Small intestine (tissue), 7 donors: ENCODE data around the gene TBX2. TPM values are rescaled to one million over a fixed set of nuclear protein-coding genes. Genes with fewer than 3 reads are reported as not detected.

Experiments used
- DNase-seq, 2 donors: peaks; one replicate each; pipeline versions ENCODE4 v3.0.0 to v3.0.0-alpha.2; 2013
- FAIRE-seq: peaks from 2 replicates; lab custom pipeline; 2012; peaks lifted over from hg19 to GRCh38; lab: Jason Lieb, UNC
- H3K27ac ChIP-seq, 3 donors: one replicate each; pipeline ENCODE4 v1.5.1; 2013; ENCODE audit warnings: low read length in 2 of 3, mild to moderate bottlenecking in 2 of 3, control low read depth in 1 of 3, inconsistent platforms in 1 of 3, low read depth in 1 of 3, moderate library complexity in 1 of 3
- H3K27me3 ChIP-seq, 3 donors: one replicate each; pipeline ENCODE4 v1.6.1; 2013; ENCODE audit warnings: low read length in 3 of 3, inconsistent platforms in 1 of 3; ENCODE audit not compliant: control insufficient read depth in 3 of 3, insufficient read depth in 3 of 3
- H3K36me3 ChIP-seq, 3 donors: one replicate each; pipeline ENCODE4 v1.6.1; 2013; ENCODE audit warnings: low read length in 3 of 3, inconsistent platforms in 1 of 3, low read depth in 1 of 3, mild to moderate bottlenecking in 1 of 3, moderate library complexity in 1 of 3; ENCODE audit not compliant: control insufficient read depth in 3 of 3, insufficient read depth in 2 of 3
- H3K4me1 ChIP-seq, 3 donors: one replicate each; pipeline ENCODE4 v1.6.1; 2013; ENCODE audit warnings: low read length in 2 of 3, inconsistent platforms in 1 of 3, low read depth in 1 of 3, mild to moderate bottlenecking in 1 of 3, moderate library complexity in 1 of 3; ENCODE audit not compliant: control insufficient read depth in 3 of 3, insufficient read depth in 2 of 3
- H3K4me3 ChIP-seq, 3 donors: one replicate each; pipeline ENCODE4 v1.5.1; 2013; ENCODE audit warnings: low read length in 3 of 3, control low read depth in 1 of 3, inconsistent platforms in 1 of 3, low read depth in 1 of 3, mild to moderate bottlenecking in 1 of 3, moderate library complexity in 1 of 3
- H3K9me3 ChIP-seq, 2 donors: one replicate each; pipeline ENCODE4 v1.6.1; 2013; ENCODE audit warnings: low read depth in 1 of 2, low read length in 1 of 2; ENCODE audit not compliant: control insufficient read depth in 2 of 2, insufficient read depth in 1 of 2
- WGBS, 3 donors: extraction: QIAGEN DNeasy Blood & Tissue Kit; methylation state at CpG; one replicate each; pipeline ENCODE4 v1.1.7; 2013; 5-methylcytosine and 5-hydroxymethylcytosine counted together
- polyA plus RNA-seq, 4 donors: library from polyadenylated mRNA; stranded (reverse) in 3 of 4; unstranded in 1 of 4; fragments of 200-250 nt in 3 of 4; fragments of 120-200 nt in 1 of 4; gene quantifications; one replicate each; pipeline versions ENCODE4 v1.2.1 to v1.2.3, GENCODE V29; 2013
- donor health status: healthy with polysubstance abuse.
- donor health status: control.
- donor health status: control.
- donor health status: Bipolar disorder and iron deficiency.
- donor health status: healthy.

The TBX2 gene
- polyA plus RNA-seq, 4 donors = 0.45 to 9.6 (median 6.9) TPM

DNA sequence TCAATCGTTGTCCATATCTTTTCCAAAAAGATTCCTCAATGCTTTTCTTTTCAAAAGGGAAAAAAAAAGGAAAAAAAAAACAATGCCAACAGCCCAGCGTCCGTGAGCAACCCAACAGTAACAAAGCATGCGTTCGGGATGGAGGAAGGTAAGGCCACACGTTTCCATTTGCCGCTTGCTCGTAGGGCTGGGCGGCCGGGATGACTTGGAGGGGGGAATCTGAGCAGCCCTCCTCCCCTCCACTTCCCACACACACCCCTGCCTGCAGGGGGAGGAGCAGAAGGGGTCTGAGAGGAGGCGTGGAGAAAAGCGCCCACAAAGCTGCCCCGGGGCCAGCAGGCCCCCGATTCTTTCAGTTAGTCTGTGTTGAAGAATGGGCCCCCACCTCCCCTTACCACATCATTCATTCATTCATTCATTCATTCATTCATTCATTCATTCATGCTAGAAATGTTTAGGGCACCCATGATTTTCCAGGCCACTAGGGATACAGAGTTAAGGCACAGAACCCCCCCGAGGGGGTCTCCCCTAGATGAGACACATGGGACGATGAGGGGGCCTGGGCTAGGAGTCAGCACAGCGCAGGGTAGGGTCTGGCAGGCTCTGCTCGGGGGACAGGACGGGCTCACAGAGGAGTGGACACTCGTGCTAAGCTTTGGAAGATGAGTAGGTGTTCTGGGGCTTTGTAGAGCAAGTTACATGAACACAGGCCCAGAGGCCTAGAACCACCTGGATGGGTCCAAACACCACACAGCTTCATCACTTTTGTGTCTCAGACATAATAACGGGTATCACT is 10.9 kb upstream of the TBX2 start:
- H3K27me3 ChIP-seq = peaks cover 0 to 7% (median 0%) of the 10 kb centered on the region in 3 donors
- DNase-seq (no peak), FAIRE-seq (no peak)
- no peak overlapping the region for H3K27ac ChIP-seq
- H3K4me1 ChIP-seq = peaks cover 0 to 5% (median 0%) of the 10 kb centered on the region in 3 donors
- H3K36me3 ChIP-seq = peaks cover 0 to 7% (median 0%) of the 10 kb centered on the region in 3 donors
- no peak overlapping the region for H3K4me3 ChIP-seq
- no peaks in the 10 kb centered on the region for H3K9me3 ChIP-seq
- 87 to 90% (median 89%) methylated on average over 19 to 21 of the region's 21 CpGs for WGBS, 3 donors

DNA sequence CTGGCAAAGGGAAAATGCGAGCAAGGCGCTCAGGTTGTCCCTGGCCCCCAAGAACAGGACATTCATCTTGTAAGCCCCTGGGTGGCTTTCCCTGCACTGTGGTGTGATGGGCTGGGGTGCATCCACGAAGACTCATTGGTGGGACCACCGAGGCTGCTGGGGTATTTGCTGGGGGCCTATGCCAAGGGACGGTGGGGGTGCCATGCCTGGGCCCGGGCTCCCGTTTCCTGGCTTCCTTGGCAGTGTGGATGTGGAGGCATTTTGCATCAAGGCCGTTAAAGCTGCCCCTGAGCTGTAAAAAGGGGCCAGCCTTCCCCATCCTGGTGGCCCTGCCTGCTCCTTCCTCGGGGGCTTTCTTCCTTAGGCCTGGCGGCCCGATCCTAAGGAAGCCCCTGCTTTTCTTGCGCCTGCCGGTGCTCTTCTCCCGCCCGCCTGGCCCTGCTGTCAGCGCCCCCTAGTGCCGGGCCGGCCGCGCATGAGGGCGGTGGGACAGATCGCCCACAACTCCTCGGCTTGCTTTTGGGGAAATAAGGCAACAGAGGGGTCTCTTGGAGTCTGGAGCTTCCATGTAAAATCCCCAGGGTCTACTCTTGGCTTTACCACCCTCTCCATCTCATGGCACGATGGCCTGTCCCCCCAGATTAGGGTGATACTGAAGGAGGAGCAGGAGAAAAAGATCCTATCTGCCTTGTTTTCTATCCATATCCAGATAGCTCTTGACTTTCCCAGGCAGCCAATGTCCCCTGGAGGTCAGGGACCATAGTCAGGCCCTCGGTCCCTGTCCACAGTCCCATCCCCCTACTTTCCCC is 9.8 kb upstream of the TBX2 start:
- no peak for FAIRE-seq
- H3K4me3 ChIP-seq = no peak overlapping the region
- no peak overlapping the region for H3K27ac ChIP-seq
- peaks cover 0 to 7% (median 0%) of the 10 kb centered on the region in 3 donors for H3K36me3 ChIP-seq
- WGBS, 3 donors = 15 to 22% (median 19%) methylated on average over 24 to 25 of the region's 25 CpGs
- peaks cover 0 to 17% (median under 1%) of the 10 kb centered on the region in 3 donors for H3K27me3 ChIP-seq
- H3K4me1 ChIP-seq = peaks cover 0 to 5% (median 0%) of the 10 kb centered on the region in 3 donors
- H3K9me3 ChIP-seq = no peaks in the 10 kb centered on the region
- DNase-seq = peak in 1 of 2 donors; percentile 58

DNA sequence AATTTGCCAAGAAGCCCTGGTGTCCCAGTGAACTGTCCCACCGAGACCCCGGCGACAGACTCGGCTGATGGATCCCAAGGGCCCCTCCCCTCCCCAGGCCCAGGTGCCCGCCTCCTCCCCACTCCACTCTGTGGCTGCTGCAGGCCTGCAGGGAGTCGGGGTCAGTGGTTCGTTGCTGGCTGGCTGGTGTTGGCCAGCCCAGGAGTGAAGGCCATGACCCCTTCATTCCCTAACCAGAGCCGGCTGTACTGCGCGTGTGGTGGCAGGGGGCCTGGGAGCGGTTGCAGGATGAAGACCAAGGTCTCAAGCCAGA is 9.2 kb upstream of the TBX2 start:
- FAIRE-seq (no peak), DNase-seq (no peak)
- H3K9me3 ChIP-seq = no peaks in the 10 kb centered on the region
- 88 to 97% (median 93%) methylated on average over 11 of the region's 11 CpGs for WGBS, 3 donors
- no peak overlapping the region for H3K4me3 ChIP-seq
- peaks cover 0 to 5% (median 0%) of the 10 kb centered on the region in 3 donors for H3K4me1 ChIP-seq
- no peak overlapping the region for H3K27ac ChIP-seq
- H3K36me3 ChIP-seq = peaks cover 0 to 7% (median 0%) of the 10 kb centered on the region in 3 donors
- H3K27me3 ChIP-seq = peaks cover 0 to 22% (median 6%) of the 10 kb centered on the region in 3 donors

GRCh38 chr17:61391595-61392291 is 7.9 kb upstream of the TBX2 start:
- DNase-seq (no peak), FAIRE-seq (no peak)
- no peak overlapping the region for H3K4me3 ChIP-seq
- peaks cover 0 to 7% (median 0%) of the 10 kb centered on the region in 3 donors for H3K36me3 ChIP-seq
- WGBS, 3 donors = 86 to 92% (median 90%) methylated on average over 18 to 19 of the region's 19 CpGs
- no peaks in the 10 kb centered on the region for H3K9me3 ChIP-seq
- H3K27ac ChIP-seq = no peak overlapping the region
- peaks cover 8 to 35% (median 13%) of the 10 kb centered on the region in 3 donors for H3K27me3 ChIP-seq
- peaks cover 0 to 10% (median 0%) of the 10 kb centered on the region in 3 donors for H3K4me1 ChIP-seq

DNA sequence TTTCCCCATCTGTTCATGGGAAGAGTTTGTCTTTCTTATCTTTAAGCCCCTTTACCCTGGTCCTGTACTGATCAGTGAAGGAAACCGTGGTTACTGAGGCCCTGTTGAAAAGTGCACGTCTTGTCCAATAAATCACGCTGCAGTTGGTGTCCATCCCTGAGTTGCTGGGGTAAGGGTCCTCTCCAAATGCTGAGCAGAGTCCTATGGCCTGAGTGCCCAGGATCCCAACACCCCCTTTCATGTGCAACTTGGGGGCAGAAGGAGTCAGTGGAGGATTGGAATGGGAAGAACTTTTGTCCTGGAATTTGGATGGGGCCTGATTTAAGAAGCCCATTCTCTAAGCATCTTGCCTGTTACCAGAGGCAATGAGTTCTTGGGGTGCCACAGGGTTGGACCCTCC is 7.0 kb upstream of the TBX2 start:
- DNase-seq (no peak), FAIRE-seq (no peak)
- H3K27me3 ChIP-seq = peaks cover 9 to 42% (median 17%) of the 10 kb centered on the region in 3 donors
- WGBS, 3 donors = 82 to 87% (median 87%) methylated on average over 3 of the region's 3 CpGs
- peaks cover 0 to 10% (median 0%) of the 10 kb centered on the region in 3 donors for H3K4me1 ChIP-seq
- H3K9me3 ChIP-seq = no peaks in the 10 kb centered on the region
- H3K27ac ChIP-seq = no peak overlapping the region
- H3K4me3 ChIP-seq = no peak overlapping the region
- H3K36me3 ChIP-seq = peaks cover 0 to 7% (median 0%) of the 10 kb centered on the region in 3 donors

DNA sequence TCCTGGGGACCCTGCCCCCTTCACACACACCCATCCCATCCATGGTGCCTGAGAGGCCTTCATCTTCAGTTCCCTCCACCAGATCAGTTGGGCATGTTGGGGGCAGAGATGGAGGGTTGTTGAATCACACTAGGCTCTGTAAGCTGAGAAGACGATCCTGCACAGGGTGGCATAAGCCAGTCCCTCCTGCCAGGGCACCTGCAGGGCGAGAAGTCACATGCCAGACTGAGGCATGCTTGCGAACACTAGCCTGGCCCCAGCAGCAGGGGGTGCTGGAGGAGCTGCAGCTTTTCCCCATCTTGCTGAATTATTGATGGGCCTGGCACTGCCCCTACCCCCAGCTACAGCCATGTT is 6.1 kb upstream of the TBX2 start:
- no peak for DNase-seq
- no peak overlapping the region for H3K27ac ChIP-seq
- H3K4me3 ChIP-seq = no peak overlapping the region
- H3K9me3 ChIP-seq = no peaks in the 10 kb centered on the region
- peaks cover 0 to 7% (median 0%) of the 10 kb centered on the region in 3 donors for H3K36me3 ChIP-seq
- H3K27me3 ChIP-seq = peaks cover 16 to 50% (median 17%) of the 10 kb centered on the region in 3 donors
- H3K4me1 ChIP-seq = peaks cover 0 to 10% (median 0%) of the 10 kb centered on the region in 3 donors
- FAIRE-seq = no peak
- WGBS, 3 donors = 72 to 81% (median 79%) methylated on average over 3 of the region's 3 CpGs

GRCh38 chr17:61393904-61394629 is 5.6 kb upstream of the TBX2 start:
- peaks cover 0 to 7% (median 0%) of the 10 kb centered on the region in 3 donors for H3K36me3 ChIP-seq
- peaks cover 17 to 56% (median 20%) of the 10 kb centered on the region in 3 donors for H3K27me3 ChIP-seq
- H3K9me3 ChIP-seq = no peaks in the 10 kb centered on the region
- no peak for DNase-seq
- FAIRE-seq = no peak
- WGBS, 3 donors = 63 to 75% (median 74%) methylated on average over 7 of the region's 7 CpGs
- peaks cover 0 to 10% (median 3%) of the 10 kb centered on the region in 3 donors for H3K4me1 ChIP-seq
- no peak overlapping the region for H3K27ac ChIP-seq
- no peak overlapping the region for H3K4me3 ChIP-seq
